Neural crest cell (in vitro differentiated cells): ENCODE measurements around the gene SLC7A9. TPM values are rescaled to one million over a fixed set of nuclear protein-coding genes. Genes with fewer than 3 reads are reported as not detected.

ENCODE experiments used
- DNase-seq: peaks from one replicate; pipeline ENCODE4 v3.0.0; 2021; ENCODE audit warnings: low read depth, mixed read lengths, low spot score
- H3K27ac Mint-ChIP-seq: one replicate; pipeline ENCODE4 v1.8.0; 2021; ENCODE audit warnings: mild to moderate bottlenecking, mixed read lengths; ENCODE audit not compliant: unreplicated experiment
- H3K27me3 Mint-ChIP-seq: 2 replicates; pipeline ENCODE4 v1.8.0; 2021; ENCODE audit warnings: low read depth, mild to moderate bottlenecking, mixed read lengths
- H3K36me3 Mint-ChIP-seq: 2 replicates; pipeline ENCODE4 v1.8.0; 2021; ENCODE audit warnings: low read depth, mild to moderate bottlenecking, mixed read lengths
- H3K4me1 Mint-ChIP-seq: 2 replicates; pipeline ENCODE4 v1.8.0; 2021; ENCODE audit warnings: mixed read lengths
- H3K4me3 Mint-ChIP-seq: one replicate; pipeline ENCODE4 v1.8.0; 2021; ENCODE audit warnings: mild to moderate bottlenecking, mixed read lengths
- H3K9me3 Mint-ChIP-seq: 2 replicates; pipeline ENCODE4 v1.8.0; 2021; ENCODE audit warnings: mixed read lengths
- CTCF ChIP-seq: fragments of 200-600 bp; sonication (generic); conservative IDR thresholded peaks from 2 replicates; pipeline ENCODE4 v1.5.0; 2021; ENCODE audit warnings: antibody characterized with exemption, mild to moderate bottlenecking
- total RNA-seq: library from RNA; stranded (reverse); gene quantifications from 2 replicates; pipeline ENCODE4 v1.2.1, GENCODE V29; 2021

Gene SLC7A9
- total RNA-seq, 1 donor from 2014 or later = 0.49 TPM

- Mint-ChIP-seq H3K4me1 (no peaks in the 10 kb centered on the region), H3K27me3 (no peaks in the 10 kb centered on the region), H3K4me3 (no peak overlapping the region), H3K27ac (no peak overlapping the region), H3K9me3 (no peaks in the 10 kb centered on the region), H3K36me3 (peaks cover 26% of the 10 kb centered on the region)
- no peak for TF ChIP-seq CTCF
- no peak for DNase-seq
Measured at GRCh38 chr19:32911467-32911866, 41.9 kb upstream of the SLC7A9 start.

- no peak for TF ChIP-seq CTCF
- DNase-seq = no peak
- Mint-ChIP-seq H3K36me3 (peaks cover 32% of the 10 kb centered on the region), H3K27ac (no peak overlapping the region), H3K4me1 (no peaks in the 10 kb centered on the region), H3K9me3 (peaks cover 1% of the 10 kb centered on the region), H3K4me3 (no peak overlapping the region), H3K27me3 (no peaks in the 10 kb centered on the region)
Measured at GRCh38 chr19:32910874-32911273, 41.3 kb upstream of the SLC7A9 start.

GRCh38 chr19:32910094-32910493 lies 40.5 kb upstream of the SLC7A9 start:
- Mint-ChIP-seq H3K4me1 (no peaks in the 10 kb centered on the region), H3K27me3 (no peaks in the 10 kb centered on the region), H3K9me3 (peaks cover 2% of the 10 kb centered on the region)

GRCh38 chr19:32909257-32909656 lies 39.7 kb upstream of the SLC7A9 start:
- H3K27ac Mint-ChIP-seq = peak overlapping the region; percentile 73
- no peak for TF ChIP-seq CTCF
- no peak for DNase-seq
- no peaks in the 10 kb centered on the region for H3K27me3 Mint-ChIP-seq
- peaks cover 35% of the 10 kb centered on the region for H3K36me3 Mint-ChIP-seq
- peaks cover 2% of the 10 kb centered on the region for H3K9me3 Mint-ChIP-seq
- no peak overlapping the region for H3K4me3 Mint-ChIP-seq
- H3K4me1 Mint-ChIP-seq = no peaks in the 10 kb centered on the region

More at GRCh38 chr19:32910094-32910493, 40.5 kb upstream of the SLC7A9 start:
- Mint-ChIP-seq H3K4me3 (no peak overlapping the region), H3K36me3 (peaks cover 35% of the 10 kb centered on the region), H3K27ac (no peak overlapping the region)
- DNase-seq = no peak
- TF ChIP-seq CTCF = no peak

GRCh38 chr19:32908641-32909190 lies 39.1 kb upstream of the SLC7A9 start:
- DNase-seq = no peak
- H3K36me3 Mint-ChIP-seq = peaks cover 38% of the 10 kb centered on the region
- no peaks in the 10 kb centered on the region for H3K27me3 Mint-ChIP-seq
- H3K9me3 Mint-ChIP-seq = peaks cover 2% of the 10 kb centered on the region
- TF ChIP-seq CTCF = no peak
- no peak overlapping the region for H3K27ac Mint-ChIP-seq
- no peak overlapping the region for H3K4me3 Mint-ChIP-seq
- no peaks in the 10 kb centered on the region for H3K4me1 Mint-ChIP-seq
